Amniotic stem cell (primary cell): ENCODE results near the gene DNAH11.
"Not testable (repeated sequence)": the region's sequence is repeated elsewhere in the genome, so short reads cannot be mapped to it uniquely, and the experiment has no call there.

ENCODE experiments used
- DNase-seq: peaks from one replicate; lab custom pipeline; 2025; lab: John Stamatoyannopoulos, UW

DNAH11 gene

DNA sequence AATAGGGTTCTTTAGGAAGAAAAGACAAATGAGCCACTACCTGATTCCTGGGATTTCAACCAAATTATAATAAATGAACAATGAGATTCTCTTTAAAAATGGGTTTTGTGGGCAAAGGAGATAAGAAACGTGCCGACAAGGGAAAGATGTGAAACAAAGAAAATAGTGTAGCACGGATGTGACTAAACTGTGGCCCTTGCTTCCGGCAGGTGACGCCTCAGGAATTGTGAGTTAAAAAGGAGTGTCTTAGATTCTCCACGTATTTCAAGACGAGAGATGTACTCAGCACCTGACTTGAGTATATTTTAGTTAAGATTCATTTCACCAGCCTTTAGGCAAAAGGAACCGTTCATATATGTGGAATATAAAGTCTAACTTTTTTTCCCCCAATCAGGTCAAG is 75.9 kb downstream of the DNAH11 start:
- DNase-seq: no peak

DNA sequence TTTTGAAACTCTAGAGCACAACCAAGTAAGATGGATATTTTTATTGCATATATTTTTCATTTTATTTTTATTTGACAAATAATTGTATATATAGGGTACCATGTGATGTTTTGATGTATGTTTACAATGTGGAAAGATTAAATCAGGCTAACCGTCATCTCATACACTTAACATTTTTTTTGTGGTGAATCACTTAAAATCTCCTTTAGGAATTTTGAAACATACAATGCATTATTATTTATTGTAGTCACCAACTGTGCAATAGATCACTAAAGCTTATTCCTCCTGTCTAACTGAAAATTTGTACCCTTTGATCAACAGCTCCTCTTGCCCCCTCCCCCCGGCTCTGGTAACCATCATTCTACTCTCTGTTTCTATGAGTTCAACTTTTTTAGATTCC is 77.2 kb downstream of the DNAH11 start:
- no peak for DNase-seq

DNA sequence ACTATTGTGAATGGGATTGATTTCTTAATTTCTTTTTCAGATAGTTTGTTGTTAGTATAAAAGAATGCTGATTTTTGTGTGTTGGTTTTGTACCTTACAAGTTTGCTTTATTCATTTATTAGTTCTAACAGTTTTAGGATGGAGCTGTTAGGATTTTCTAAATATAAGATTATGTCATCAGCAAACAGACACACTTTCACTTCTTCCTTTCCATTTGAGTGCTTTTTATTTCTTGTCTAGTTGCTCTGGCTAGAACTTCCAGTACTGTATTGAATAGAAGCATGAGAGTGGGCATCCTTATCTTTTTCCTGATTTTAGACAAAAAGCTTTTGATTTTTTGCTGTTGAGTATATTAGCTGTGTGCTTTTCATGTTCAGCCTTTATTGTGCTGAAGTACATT is 81.5 kb downstream of the DNAH11 start:
- DNase-seq: no peak

DNA sequence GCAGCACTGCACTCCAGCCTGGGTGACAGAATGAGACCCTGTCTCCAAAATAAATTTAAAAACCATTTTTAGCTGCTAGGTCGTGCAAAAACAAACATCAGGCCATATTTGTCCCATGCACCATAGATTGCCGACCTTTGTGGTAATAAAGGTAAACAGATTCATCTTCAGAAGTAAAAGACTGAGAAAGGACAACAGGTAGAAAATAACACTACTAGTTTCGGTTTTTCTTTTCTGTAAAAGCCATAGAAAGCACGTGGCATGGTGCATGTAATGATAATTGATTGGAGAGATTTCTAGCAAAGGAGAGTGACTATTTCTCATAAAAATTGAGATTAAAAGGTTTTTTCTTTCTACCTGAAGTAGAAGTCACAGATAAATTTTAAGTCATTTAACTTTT is 93.9 kb downstream of the DNAH11 start:
- DNase-seq: no peak

DNA sequence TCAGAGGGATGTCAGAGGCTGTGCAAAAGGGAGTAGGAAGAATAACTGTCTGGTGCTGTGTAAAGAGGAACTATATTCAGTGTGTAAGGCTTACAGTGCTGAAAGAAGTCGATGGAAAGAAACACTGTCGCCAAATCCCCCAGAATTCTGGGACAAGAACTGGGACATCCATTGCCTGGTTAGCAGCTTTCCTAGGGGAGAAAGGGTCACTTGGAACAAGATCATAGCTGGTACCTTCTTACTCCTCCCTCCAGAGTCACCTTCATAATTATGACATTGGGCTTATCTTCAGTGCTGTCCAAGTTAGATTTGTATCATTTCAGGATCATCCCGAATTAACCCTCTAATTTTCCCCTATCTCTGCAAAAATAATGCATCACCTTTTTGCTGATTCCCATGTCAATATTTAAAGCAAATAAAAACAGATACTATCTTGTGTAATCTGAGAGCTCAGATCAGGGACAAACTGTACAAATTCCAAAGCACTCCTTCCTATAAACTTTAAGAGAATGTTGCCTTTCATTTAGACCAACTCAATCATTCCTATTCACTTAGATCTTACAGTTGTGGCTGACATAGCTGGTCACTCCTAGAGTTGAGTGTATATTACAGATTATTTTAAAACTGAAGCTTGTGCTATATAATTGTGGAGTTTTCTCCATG is 96.5 kb downstream of the DNAH11 start:
- DNase-seq: no peak

DNA sequence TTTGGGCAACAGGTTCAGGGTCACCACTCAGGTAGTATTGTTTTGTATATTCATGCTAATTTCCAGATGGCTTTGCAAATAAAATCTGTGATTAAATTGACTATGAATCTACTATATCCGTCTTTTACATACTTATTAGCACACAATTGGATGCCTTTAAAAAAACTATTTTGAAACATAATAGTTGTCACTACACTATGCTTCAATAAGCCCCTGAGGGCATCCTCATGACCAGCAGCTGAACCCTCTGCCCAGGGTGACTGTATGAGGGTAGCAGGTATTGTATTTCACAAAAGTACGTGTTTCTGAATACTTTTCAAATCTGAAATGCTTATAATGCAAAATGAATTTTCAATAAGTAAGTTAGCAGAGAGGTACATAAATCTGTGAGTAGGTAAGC is 97.3 kb downstream of the DNAH11 start:
- no peak for DNase-seq

DNA sequence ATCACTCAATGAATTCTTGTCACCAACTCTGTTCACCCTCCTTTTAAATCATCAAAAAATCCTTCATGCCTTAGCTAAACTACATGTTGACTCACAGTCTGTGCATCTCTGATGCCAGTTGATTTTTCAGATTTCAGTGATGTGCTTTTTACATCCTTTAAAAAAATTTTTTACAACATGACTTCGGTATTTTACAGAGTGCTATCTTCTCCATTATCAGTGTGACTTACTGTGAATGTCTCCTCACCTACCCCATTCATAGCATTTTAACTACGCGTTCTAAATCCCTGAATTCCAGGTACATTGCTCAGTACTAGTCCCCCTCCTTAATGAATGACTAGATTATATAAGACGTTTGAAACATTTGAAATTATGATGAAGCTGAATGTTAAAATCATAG is 98.7 kb downstream of the DNAH11 start:
- DNase-seq: no peak

DNA sequence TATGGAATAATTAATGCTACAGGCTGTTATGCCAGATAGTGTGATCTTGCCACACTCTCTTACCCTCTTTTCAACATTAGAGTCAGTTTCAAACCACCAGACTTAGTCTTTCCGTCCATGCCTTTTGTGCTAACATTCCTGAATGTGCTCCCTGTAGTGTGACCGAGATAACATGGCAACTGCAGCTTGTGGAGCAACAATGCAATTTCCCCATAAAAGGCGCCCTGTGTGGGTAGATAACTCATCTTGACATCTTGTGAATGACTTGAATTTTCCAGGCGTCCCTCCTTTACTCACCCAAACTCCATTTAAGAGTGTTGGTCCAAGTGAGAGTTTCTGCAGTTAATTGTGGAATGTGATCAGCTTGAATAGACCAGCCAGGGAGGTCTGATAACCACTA is 99.6 kb downstream of the DNAH11 start:
- no peak for DNase-seq

DNA sequence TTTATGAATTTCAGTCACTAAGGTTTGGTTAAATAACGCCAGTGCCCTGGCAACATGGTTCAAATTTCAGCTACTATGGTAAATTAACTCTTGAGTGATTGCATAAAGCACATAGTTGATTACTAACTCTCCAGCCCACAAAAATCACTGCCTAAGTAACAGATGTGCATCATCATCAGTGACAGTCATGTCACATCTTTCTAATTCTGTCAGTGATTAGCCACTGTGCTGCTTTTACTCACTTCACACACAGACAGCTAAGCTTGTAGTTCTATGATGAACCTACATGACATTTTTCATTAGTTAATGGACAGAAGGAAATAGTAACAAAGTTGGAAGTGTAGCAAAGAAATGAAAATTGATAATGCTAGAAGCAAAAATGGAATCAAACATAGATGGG is 108.9 kb downstream of the DNAH11 start:
- DNase-seq: no peak

DNA sequence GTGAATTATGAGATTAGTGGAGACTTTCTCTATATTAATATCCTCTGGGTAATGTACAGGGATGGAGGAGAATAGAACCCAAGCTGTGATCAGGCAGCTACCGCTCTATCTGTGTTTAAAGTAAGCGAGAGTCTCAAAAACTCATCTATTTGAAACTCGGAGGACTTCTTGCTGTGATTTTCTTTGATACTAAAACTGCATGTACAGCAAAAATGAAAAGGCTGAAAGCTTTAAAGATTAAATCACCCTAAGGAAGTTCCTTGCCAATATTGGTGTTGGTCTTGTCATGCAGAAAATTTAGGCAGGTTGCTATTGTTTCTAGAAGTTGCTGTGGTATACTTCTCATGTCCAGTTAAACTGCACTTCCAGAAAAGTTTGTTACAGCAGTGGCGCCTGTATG is 110.8 kb downstream of the DNAH11 start:
- no peak for DNase-seq

DNA sequence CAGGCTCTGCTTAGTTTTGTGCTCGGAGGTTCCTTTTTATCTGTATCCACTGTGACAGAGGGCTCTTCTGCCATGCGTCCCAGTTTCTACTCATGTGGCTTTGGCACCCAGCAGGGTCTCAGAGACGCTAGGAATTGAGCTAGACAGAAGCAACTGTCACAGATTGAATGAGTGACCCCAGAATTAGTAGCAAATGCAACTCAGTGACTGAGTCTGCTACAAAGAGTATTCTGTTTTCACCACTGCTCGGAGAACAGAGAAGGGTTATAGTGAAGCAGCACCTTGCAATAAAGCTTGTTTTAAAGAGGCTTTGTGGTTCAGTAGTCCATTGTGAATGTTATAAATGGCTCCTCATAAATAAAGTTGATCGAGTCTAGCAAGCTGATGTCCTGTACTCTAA is 113.2 kb downstream of the DNAH11 start:
- no peak for DNase-seq

DNA sequence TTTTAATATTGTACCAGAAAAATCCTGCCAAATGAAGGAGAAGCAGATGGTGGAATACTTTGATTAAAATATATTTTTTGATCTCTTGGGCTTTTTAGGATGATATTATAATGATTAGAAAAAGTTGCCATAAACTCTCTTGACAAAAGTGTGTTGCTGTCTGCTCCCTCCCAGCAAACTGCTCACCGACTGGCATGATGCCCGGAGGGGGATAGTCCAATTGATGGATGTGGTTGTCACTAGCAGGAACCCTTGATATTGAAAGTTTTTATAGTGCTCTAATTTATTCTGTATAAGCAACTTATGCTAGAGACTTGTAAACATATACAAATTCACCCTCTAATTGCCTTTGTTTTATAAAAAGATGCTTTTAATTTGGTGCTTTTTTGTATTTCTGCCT is 114.0 kb downstream of the DNAH11 start:
- no peak for DNase-seq

DNA sequence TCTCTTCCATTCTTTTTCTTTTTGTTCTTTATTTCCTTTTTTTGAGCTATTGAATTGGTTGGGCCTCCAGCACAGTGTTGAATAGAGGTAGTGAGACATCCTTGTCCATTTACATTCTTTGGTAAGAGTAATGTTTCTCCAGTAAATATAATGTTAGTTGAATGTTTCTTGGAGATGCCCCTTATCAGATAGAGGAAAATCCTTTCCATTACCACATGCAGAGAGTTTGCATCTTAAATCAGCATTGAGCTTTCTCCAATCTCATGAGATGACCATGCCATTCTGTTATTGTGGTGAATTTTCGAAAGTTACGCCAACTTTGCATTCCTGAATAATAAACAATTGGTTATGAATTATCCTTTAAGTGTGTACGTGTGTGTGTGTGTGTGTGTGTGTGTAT is 127.7 kb downstream of the DNAH11 start:
- DNase-seq: no peak

DNA sequence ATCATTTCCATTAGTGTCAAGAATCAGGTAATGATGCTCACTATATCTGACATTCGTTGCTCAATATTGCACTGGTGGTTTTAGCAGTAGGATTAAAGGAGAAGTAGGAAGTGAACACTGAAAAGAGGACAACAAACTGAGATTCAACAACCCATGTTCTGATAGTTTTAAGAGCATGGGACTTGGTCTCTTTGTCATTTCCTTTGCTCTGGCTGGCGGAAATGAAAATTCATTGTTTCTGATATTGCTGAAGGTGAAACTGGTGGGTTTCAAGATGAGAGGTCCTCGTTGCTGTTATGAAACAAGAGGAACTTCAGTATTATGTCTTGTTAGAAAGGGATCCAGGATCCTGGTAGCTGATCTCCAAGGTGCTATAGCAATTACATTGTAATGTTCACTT is 129.0 kb downstream of the DNAH11 start:
- no peak for DNase-seq

DNA sequence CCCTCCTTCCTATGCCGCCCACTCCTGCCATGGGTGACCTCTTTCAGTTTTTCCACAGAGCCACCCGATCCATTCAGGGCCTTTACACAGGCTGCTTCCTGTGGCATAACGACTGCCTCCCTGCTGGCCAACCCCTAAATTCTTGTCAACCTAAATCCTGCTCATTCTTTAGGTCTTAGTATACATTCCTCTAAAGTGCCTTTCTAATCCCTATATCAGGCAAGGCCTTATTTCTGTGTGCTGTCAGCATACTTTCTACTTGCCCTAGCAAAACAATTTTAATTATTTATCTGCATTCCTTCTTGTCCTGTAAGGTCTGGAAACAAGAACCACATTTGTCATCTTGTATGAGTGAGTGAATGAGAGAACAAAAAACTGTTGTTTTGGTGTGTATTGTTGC is 132.4 kb downstream of the DNAH11 start:
- no peak for DNase-seq

DNA sequence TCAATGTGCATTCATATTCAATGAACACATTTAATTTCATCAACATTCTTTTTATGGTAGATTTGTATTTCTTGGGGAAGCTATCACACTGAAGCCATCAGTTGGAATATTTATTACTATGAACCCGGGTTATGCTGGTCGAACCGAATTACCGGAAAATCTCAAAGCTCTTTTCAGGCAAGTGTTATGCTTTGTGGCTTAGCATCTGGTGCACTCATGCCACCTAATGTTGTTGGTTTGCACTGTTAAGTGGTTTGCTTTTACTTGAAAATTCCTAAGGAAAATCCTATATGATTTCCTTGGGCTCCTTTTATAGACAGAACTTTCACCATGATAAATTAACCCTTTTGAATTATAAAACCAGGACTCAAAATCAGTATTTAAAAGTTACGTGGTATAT is 147.9 kb downstream of the DNAH11 start:
- no peak for DNase-seq

DNA sequence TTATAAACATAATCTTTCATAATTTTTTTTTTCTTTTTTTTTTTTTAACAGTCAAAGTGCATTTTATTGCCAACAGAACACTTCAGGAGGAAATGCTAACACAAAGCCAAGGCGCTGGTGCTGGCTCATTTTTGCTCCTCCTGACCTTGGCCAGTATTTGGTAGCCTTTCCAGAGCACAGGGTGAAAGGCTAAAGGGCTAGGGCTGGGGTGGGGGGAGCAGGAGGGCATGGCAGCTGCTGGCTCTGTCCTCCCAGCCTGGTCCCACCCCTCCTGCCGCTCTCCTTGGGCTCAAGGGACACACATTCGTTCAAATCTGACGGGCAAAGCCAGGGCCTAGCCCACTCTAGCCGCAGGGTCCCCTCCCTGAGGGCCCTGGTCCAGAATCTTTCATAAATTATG is 148.3 kb downstream of the DNAH11 start:
- not testable (repeated sequence) for DNase-seq

DNA sequence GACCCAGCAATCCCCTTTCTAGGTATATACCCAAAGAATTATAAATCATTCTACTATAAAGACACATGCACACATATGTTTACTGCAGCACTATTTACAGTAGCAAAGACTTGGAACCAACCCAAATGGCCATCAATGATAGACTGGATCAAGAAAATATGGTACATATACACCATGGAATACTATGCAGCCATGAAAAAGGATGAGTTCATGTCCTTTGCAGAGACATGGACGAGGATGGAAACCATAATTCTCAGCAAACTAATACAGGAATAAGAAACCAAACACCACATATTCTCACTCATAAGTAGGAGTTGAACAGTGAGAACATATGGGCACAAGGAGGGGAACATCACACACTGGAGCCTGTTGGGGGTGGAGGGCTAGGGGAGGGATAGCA is 157.7 kb downstream of the DNAH11 start:
- not testable (repeated sequence) for DNase-seq

DNA sequence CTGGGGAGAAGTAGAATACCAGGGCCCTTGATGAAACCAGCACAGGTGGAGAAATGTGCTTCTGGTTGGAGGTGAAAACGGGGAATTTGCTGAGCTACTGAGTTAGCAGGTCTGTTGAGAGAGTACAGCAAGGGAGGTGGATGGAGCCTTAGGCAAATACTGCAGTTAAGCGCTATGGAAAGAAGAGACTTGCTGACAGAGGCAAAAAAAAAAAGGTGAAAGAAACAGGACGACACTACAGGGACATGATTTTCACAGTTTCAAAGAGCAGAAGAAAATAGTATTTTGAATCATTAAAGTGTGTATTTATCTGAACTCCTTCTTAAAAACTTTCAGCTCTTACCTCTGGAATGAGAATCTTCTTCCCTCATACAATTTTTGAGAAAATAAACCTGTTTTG is 159.5 kb downstream of the DNAH11 start:
- DNase-seq: no peak

DNA sequence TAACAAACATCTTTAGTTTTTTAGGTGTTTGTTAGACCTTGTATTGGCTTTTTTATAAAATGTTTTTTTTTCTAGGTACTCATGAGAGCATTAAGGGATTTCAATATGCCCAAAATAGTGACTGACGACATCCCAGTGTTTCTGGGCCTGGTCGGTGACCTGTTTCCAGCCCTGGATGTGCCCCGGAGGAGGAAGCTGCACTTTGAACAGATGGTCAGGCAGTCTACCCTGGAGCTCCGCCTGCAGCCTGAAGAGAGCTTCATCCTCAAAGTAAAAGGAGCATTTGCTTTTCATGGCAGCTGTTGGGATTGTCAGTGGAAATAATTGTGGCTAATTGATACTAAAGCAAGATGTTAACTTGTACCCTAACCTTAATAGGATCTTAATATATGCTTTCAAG is 161.5 kb downstream of the DNAH11 start:
- no peak for DNase-seq

DNA sequence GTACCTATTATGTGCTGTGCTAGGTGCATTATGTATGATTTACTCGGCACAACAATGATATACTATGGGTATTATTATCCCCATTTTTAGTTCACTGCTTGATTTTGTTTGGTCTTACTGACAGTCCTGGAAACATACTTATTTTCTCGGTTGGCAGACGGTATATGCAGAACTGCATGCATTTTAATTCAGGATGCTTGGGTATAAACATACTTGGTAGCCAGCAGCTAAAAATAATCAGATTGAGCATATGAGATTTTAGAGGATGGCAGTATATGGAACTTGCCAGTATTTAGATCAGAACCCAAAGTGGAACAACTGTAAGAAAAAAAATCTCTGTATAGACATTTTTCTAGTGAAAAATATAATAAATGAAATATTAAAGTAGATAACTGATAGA is 163.3 kb downstream of the DNAH11 start:
- DNase-seq: no peak

DNA sequence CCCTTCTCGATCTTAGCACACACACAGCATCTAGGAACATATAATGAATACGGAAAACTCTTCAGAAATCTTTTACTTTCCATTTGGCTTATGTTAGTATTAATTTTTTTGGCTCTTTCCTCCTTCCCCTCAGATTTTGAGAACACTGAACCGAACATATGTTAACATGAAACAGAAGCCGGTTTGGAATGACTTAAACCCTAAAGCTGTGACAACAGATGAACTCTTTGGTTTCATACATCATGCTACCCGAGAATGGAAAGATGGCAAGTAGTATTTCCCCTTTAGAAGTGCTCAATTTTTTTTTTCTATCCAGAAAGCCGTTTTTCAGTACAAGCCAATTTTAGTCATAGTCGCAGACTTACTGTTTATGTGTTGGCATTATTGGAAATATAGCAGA is 164.7 kb downstream of the DNAH11 start:
- no peak for DNase-seq

DNA sequence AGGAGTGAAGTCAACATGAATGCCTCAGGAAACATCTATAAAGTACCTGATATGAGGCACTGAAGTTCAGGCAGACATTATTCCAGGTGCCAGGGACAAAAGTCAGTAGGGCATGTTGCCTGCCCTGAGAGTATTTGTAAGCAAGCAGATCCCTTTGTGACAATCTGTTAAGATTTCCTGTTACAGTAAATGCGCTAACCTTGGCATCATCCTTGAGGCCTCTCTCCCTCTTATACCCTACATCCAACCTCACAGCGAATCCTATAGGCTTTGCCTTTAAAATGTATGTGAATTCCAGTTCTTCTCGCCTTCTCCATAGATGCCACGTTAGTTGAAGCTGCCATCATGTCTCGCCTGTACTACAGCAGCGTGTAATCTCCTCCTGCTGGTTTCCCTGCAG is 165.3 kb downstream of the DNAH11 start:
- no peak for DNase-seq

DNA sequence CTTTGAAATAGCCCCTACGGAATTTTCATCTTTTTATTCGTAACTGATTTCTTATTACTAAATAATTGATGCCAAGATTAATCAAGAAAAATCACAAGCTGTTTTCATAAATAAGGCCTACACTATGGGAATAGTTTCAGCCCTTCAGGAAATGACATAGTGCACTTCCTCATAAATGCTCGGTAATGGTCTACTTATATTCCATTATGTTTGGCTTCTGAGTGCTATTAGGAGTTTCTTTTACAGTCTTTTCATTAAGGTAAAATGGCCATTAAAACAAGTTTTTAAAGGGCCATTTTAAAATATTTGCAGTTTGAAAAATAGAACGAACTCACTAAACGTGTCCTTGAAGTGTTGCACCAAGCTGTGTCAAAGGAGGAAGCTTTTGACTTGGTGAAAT is 174.5 kb downstream of the DNAH11 start:
- DNase-seq: no peak

DNA sequence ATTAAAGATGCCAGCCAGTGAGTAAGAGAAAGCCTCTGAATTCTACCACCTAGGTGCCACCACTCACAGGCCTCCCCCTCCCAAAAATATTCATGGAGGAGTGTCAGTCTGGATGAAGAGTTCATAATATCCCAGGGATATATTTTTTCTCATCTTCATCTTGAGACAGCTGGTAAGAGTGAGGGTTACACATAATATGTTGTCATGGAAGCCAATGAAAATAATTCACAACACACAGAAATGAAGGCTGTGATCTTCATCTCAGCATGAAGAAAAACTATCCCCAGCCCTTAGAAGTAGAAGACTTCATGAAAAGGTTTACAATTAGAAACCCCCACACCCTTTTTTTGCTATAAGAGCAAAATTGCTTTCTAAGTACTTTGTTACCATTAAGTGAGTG is 175.6 kb downstream of the DNAH11 start:
- no peak for DNase-seq
